CMK (cell line): ENCODE measurements around the gene SLC35A5.
"Not testable (repeated sequence)": the region's sequence is repeated elsewhere in the genome, so short reads cannot be mapped to it uniquely, and the experiment has no call there.

Experiments
- DNase-seq: peaks from one replicate; pipeline ENCODE4 v3.0.0-alpha.2; 2010; ENCODE audit warnings: low read depth

SLC35A5 gene

GRCh38 chr3:112561734-112562529 lies at the start of gene SLC35A5, which contains the start of gene ATG3:
Gene SLC35A5, plus strand, starts transcription at chr3:112562045. Its CDS starts 1,359 bp downstream, at chr3:112563404.
Gene ATG3, minus strand, starts transcription at chr3:112561962. Its CDS starts 434 bp downstream, at chr3:112561528.
- peak; percentile 86 for DNase-seq

- no peak for DNase-seq
Observed at GRCh38 chr3:112512320-112512719, 49.5 kb upstream of the SLC35A5 start.

- DNase-seq, result no peak
Observed at GRCh38 chr3:112514527-112515128, 47.2 kb upstream of the SLC35A5 start.

DNA sequence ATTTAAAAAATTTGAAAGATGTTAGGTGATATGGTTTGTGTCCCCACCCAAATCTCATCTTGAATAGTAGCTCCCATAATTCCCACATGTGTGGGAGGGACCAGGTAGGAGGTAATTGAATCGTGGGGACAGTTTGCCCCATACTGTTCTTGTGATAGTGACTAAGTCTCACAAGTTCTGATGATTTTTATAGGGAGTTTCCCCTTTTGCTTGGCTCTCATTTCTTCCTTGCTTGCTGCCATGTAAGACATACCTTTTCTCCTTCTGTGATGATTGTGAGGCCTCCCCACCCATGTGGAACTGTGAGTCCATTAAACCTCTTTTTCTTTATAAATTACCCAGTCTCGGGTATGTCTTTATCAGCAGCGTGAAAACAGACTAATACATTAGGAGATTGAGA lies 42.9 kb upstream of the SLC35A5 start:
- not testable (repeated sequence) for DNase-seq

- DNase-seq, result no peak
Observed at GRCh38 chr3:112519424-112520001, 42.3 kb upstream of the SLC35A5 start.

GRCh38 chr3:112524127-112524526 lies 37.7 kb upstream of the SLC35A5 start:
- DNase-seq, result not testable (repeated sequence)

- no peak for DNase-seq
Observed at GRCh38 chr3:112530573-112530972, 31.3 kb upstream of the SLC35A5 start.

GRCh38 chr3:112531358-112531781 lies 30.5 kb upstream of the SLC35A5 start:
- DNase-seq, result no peak

- no peak for DNase-seq
Observed at GRCh38 chr3:112539825-112540650, 21.8 kb upstream of the SLC35A5 start.

GRCh38 chr3:112546216-112546759 lies 15.6 kb upstream of the SLC35A5 start:
- no peak for DNase-seq

DNA sequence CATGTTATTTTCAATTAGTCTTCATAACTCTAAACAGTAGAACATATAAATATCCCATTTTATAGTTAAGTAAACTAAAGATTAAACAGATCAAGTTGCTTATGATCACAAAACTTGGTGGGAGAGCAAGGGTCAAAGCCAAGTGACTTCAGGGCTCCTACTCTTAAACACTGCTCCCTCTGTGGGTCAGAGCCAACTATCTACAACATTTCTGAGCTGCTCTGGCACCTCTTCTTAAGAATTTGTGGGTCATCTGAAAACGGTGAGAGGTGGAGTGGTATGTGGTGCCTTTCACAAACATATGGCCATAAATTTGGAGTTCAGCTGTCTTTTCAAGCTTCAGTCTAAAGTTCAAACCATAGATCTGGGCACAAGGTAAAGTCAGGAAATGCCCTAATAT lies 11.0 kb upstream of the SLC35A5 start:
- DNase-seq, result no peak

GRCh38 chr3:112555535-112556170 lies 6.2 kb upstream of the SLC35A5 start:
- DNase-seq, result no peak

DNA sequence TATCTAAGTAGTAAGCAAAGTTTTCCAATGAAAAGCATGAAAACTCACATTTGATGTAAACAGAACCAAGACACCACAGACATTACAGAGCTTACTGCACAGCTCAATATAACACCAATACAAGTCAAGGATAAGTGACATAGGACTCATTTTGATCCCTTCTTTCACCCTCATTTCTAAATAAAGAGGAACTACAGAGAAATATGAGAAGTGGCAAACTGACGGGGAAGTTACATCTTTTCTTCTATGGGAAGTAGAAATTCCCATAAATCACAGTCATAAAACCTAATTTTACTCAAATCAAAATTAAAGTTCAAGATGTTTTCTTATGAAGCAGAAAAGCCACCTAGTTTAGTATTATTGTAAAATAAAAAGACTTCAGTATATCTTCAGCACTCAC lies 3.9 kb upstream of the SLC35A5 start:
- no peak for DNase-seq

DNA sequence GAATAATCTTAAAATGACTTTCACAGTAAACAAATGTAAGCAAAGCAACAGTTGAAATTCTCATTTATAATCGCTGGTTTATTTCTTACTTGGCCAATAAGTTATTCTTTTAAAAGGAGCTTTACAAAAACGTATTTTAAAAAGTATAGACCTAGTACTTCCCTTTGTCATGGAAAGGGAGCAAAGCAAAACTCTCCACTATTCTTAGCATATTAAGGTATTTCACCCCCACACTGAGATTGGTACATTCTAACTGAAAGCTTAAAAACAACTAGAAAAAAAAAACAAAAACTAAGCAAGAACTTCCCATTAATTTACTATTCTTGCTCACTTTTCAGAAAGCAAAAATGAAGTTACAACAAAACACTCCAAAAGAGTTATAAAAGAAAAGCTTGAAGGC lies 1.5 kb upstream of the SLC35A5 start:
- DNase-seq, result no peak

- DNase-seq, result no peak
Observed at GRCh38 chr3:112560721-112561483, 943 bp upstream of the SLC35A5 start.

- DNase-seq, result no peak
Observed at GRCh38 chr3:112561484-112561733, 436 bp upstream of the SLC35A5 start.

DNA sequence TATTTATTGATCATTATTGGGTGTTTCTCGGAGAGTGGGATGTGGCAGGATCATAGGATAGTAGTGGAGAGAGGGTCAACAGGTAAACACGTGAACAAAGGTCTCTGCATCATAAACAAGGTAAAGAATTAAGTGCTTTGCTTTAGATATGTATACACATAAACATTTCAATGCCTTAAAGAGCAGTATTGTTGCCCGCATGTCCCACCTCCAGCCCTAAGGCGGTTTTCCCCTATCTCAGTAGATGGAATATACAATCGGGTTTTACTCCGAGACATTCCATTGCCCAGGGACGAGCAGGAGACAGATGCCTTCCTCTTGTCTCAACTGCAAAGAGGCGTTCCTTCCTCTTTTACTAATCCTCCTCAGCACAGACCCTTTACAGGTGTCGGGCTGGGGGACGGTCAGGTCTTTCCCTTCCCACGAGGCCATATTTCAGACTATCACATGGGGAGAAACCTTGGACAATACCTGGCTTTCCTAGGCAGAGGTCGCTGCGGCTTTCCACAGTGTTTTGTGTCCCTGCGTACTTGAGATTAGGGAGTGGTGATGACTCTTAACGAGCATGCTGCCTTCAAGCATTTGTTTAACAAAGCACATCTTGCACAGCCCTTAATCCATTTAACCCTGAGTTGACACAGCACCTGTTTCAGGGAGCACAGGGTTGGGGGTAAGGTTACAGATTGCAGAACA lies 2.5 kb downstream of the SLC35A5 start:
- not testable (repeated sequence) for DNase-seq

GRCh38 chr3:112564940-112565305 lies 3.1 kb downstream of the SLC35A5 start:
- DNase-seq, result no peak

- no peak for DNase-seq
Observed at GRCh38 chr3:112568642-112569041, 6.8 kb downstream of the SLC35A5 start.

DNA sequence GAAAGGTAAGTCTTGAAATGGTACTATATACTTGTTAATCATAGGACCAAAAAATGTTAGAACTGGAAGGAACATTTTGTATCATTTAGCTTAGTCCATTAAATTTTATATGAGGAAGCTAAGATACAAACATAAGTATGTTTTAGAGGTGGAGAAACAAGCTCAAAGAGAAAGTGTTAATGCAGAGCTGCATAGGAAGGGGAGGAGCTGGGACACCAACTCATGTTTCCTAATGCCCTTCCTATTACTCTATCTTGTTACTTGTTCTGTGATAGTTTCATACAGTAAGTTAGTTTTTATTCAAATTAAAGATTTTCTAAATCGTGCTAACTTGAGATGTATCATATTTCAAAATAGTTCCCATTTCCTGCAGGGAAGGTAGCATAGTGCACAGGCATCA lies 7.4 kb downstream of the SLC35A5 start:
- no peak for DNase-seq
